ENCODE results near the gene LAMB4. TPM values are rescaled to one million over a fixed set of nuclear protein-coding genes. Genes with fewer than 3 reads are reported as not detected.

LAMB4 gene
- polyA plus RNA-seq, 2 of the 4 experiments (the other 2 are of a cell fraction): 0.13 to 0.19 TPM

DNA sequence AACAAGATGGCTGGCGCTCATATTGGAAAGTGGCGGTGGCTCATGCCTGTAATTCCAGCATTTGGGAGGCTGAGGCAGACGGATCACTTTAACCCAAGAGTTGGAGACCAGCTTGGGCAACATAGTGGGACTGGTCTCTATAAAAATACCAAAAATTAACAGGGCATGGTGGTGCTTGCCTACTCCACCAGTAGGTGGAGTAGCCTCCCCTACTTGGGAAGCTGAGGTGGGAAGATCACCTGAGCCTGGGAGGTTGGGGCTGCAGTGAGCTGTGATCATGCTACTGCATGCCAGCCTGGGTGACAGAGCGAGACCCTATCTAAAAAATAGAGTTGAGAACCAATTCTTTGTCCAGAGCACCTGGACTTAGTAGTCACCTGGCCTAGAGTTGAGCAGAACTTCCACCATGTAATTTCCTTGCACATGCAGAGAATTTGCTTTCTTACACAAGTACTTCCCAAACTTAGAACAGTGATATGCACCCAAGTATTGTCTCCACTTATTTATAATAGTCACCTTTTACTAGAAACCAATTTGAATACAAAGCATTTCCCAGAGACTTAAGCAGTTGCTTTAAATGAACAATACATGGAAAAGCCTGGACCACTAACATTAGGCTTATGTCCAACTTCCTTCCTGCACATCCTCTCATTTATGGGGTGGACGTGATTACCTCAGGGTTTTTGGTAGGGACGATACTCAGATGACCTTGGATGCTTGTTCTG, 15.9 kb downstream of the LAMB4 start:
- ChIA-PET POLR2A (no interaction called here), CTCF (interaction anchor here (0.8 to 2.7 kb wide), 11 partner anchors 11 to 383 kb away, joined by 3 to 13 read pairs (median 3); no protein-coding TSS in a partner anchor)
- TF ChIP-seq, protein P1, sequence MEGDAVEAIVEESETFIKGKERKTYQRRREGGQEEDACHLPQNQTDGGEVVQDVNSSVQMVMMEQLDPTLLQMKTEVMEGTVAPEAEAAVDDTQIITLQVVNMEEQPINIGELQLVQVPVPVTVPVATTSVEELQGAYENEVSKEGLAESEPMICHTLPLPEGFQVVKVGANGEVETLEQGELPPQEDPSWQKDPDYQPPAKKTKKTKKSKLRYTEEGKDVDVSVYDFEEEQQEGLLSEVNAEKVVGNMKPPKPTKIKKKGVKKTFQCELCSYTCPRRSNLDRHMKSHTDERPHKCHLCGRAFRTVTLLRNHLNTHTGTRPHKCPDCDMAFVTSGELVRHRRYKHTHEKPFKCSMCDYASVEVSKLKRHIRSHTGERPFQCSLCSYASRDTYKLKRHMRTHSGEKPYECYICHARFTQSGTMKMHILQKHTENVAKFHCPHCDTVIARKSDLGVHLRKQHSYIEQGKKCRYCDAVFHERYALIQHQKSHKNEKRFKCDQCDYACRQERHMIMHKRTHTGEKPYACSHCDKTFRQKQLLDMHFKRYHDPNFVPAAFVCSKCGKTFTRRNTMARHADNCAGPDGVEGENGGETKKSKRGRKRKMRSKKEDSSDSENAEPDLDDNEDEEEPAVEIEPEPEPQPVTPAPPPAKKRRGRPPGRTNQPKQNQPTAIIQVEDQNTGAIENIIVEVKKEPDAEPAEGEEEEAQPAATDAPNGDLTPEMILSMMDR (IDR thresholded peaks at IDR 0.05): peak; percentile 55
- TF ChIP-seq, protein P2, sequence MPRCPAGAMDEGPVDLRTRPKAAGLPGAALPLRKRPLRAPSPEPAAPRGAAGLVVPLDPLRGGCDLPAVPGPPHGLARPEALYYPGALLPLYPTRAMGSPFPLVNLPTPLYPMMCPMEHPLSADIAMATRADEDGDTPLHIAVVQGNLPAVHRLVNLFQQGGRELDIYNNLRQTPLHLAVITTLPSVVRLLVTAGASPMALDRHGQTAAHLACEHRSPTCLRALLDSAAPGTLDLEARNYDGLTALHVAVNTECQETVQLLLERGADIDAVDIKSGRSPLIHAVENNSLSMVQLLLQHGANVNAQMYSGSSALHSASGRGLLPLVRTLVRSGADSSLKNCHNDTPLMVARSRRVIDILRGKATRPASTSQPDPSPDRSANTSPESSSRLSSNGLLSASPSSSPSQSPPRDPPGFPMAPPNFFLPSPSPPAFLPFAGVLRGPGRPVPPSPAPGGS (IDR thresholded peaks at IDR 0.05): no peak
- TF ChIP-seq SMC3 (IDR thresholded peaks at IDR 0.05) (peak; percentile 43), RAD21 (conservative IDR thresholded peaks at IDR 0.05 in 1 of 2, IDR thresholded peaks at IDR 0.05 in 1 of 2) (peak; percentile 57 to 81)
- WGBS (ENCODE audit: missing lambda C conversion rate): 57% methylated on average over 6 of the region's 6 CpGs
- FAIRE-seq (no peak), DNase-seq (ENCODE audit: low read depth in 1 of 2, low spot score in 1 of 2) (peak; percentile 10 to 35), ATAC-seq (peak; percentile 67 to 91; a peak in 4 of 6 replicates)
- no peaks in the 10 kb centered on the region for H3K4me1 ChIP-seq
- H3K4me3 ChIP-seq: no peak overlapping the region
- H3K9me3 ChIP-seq: no peaks in the 10 kb centered on the region
- H3K27ac ChIP-seq: no peak overlapping the region
- no peak overlapping the region for H3K4me2 ChIP-seq

- no peak overlapping the region for H3K4me2 ChIP-seq
- H3K9me3 ChIP-seq: no peaks in the 10 kb centered on the region
- H3K4me1 ChIP-seq: 0 out of 3 replicates have a peak, but pooled peaks cover 6% of the 10 kb centered on the region
- no peak overlapping the region for H3K4me3 ChIP-seq
- no peak for DNase-seq (ENCODE audit: low read depth in 1 of 2, low spot score in 1 of 2)
- TF ChIP-seq, protein P3, sequence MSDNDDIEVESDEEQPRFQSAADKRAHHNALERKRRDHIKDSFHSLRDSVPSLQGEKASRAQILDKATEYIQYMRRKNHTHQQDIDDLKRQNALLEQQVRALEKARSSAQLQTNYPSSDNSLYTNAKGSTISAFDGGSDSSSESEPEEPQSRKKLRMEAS (IDR thresholded peaks at IDR 0.05): no peak
- TF ChIP-seq TFCP2L1 (CRISPR knock-in tag; IDR thresholded peaks at IDR 0.05): no peak
- TF ChIP-seq ZSCAN20 (CRISPR knock-in tag; IDR thresholded peaks at IDR 0.05): no peak
- TF ChIP-seq ZFP36 (IDR thresholded peaks at IDR 0.05; ENCODE audit: borderline replicate concordance, partially characterized antibody): no peak
- TF ChIP-seq FOSL2 (IDR thresholded peaks at IDR 0.05): no peak
- no peak for TF ChIP-seq FOSL2 (CRISPR knock-in tag; IDR thresholded peaks at IDR 0.05)
- TF ChIP-seq POLR2A (IDR thresholded peaks at IDR 0.05; ENCODE audit: low read length): no peak
- TF ChIP-seq MAZ (IDR thresholded peaks at IDR 0.05; ENCODE audit: borderline replicate concordance, low read depth, low read length): no peak
- TF ChIP-seq ATOH8 (CRISPR knock-in tag; IDR thresholded peaks at IDR 0.05; ENCODE audit: low read depth): no peak
- TF ChIP-seq CHD2 (IDR thresholded peaks at IDR 0.05; ENCODE audit: low read length, partially characterized antibody): no peak
- no peak for FAIRE-seq
- WGBS (ENCODE audit: missing lambda C conversion rate): 94% methylated on average over 2 of the region's 2 CpGs
- CTCF ChIA-PET: interaction anchor here (1.0 to 2.7 kb wide), 7 partner anchors 9 to 386 kb away, joined by 3 to 13 read pairs (median 4); no protein-coding TSS in a partner anchor
- H3K27ac ChIP-seq: no peak overlapping the region
- ATAC-seq: no peak
- POLR2A ChIA-PET: no interaction called here
Measured at GRCh38 chr7:108112683-108113082, 17.5 kb downstream of the LAMB4 start.

- Histone ChIP-seq H3K27ac (no peak overlapping the region), H3K4me3 (no peak overlapping the region), H3K4me2 (no peak overlapping the region), H3K9me3 (no peaks in the 10 kb centered on the region), H3K4me1 (peaks cover 6% of the 10 kb centered on the region; the same call in 1 of the 3 replicates)
- DNase-seq (ENCODE audit: low read depth in 1 of 2, low spot score in 1 of 2) (peak; percentile 28 to 48), ATAC-seq (peak; percentile 87 to 88), FAIRE-seq (peak; percentile 72)
- CTCF ChIA-PET: interaction anchor here (0.8 to 2.8 kb wide), 11 partner anchors 9 to 388 kb away, joined by 3 to 12 read pairs (median 4); no protein-coding TSS in a partner anchor
- TF ChIP-seq, protein P1 (IDR thresholded peaks at IDR 0.05): peak; percentile 63
- peak; percentile 54 to 56 for TF ChIP-seq RAD21 (conservative IDR thresholded peaks at IDR 0.05 in 1 of 2, IDR thresholded peaks at IDR 0.05 in 1 of 2)
- peak; percentile 56 for TF ChIP-seq SMC3 (IDR thresholded peaks at IDR 0.05)
- no peak for TF ChIP-seq RARB (CRISPR knock-in tag; IDR thresholded peaks at IDR 0.05)
- POLR2A ChIA-PET: no interaction called here
- 81% methylated on average over 2 of the region's 2 CpGs for WGBS (ENCODE audit: missing lambda C conversion rate)
Measured at GRCh38 chr7:108109221-108109908, 20.8 kb downstream of the LAMB4 start.

Data from A549 (cell line).